Measurements from ENCODE around the gene PSAP. TPM values are rescaled to one million over a fixed set of nuclear protein-coding genes. Genes with fewer than 3 reads are reported as not detected.

PSAP gene
- total RNA-seq, 1 experiment from 2014 or later, result 648 TPM

DNA sequence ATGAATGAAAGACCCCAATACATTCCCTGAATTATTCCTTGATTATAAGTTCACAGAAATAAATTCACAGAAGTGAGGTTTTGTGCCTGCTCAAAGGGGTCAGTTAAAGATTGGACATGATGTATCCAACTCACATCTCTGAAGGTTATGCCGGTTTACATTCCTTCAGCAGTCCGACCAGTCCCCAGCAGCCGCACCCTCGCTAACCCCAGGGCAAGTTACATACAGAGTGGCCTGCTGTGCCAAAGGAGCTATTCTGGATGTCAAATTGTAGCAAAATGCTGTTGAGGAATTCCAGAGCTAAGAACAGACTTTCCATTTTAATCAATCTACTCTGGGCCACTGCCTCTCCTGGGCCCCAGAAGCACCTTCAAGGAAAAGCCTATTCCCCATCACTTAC lies 20.3 kb downstream of the PSAP start:
- DNase-seq (ENCODE audit: extremely low read depth, low read depth), result no peak

- DNase-seq (ENCODE audit: extremely low read depth, low read depth), result no peak
These were observed 21.2 kb downstream of the PSAP start for GRCh38 chr10:71829896-71830295.

DNA sequence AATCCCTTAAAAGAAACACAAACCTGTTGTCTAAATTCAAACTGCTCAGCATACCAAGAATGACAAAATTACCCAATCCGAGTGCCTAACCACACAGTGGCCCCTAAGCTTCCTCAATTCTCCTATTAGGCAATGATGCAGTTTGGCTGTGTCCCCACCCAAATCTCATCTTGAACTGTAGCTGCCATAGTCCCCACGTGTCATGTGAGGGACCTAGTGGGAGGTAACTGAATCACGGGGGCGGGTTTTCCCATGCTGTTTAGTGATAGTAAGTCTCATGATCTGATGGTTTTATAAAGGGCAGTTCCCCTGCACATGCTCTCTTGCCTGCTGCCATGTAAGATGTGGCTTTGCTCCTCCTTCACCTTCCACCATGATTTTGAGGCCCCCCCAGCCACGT lies 21.9 kb downstream of the PSAP start:
- no peak for DNase-seq (ENCODE audit: extremely low read depth, low read depth)

GRCh38 chr10:71828702-71829101 lies 22.3 kb downstream of the PSAP start:
- no peak for DNase-seq (ENCODE audit: extremely low read depth, low read depth)

GRCh38 chr10:71827852-71828251 lies 23.2 kb downstream of the PSAP start:
- DNase-seq (ENCODE audit: extremely low read depth, low read depth), result no peak

DNA sequence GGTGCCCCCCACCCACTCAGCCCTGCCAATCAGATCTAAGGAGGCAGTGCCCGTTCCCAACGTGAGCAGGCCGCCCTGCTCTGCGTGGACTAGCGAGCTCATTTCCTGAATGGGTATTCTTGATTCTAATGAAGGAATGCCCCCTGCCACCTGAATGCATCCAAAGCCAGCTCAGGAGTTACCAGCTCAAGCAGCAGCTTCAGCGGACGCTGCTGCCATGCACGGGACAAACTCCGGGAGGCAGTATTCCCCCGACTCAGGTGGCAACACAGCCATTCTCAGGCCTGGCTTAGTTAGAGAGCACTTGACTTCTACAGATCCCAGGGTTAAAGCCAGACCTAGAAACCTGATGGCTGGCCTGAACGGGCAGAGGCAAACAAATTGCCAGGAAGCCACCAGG lies 25.8 kb downstream of the PSAP start:
- no peak for DNase-seq (ENCODE audit: extremely low read depth, low read depth)

GRCh38 chr10:71824333-71824732 lies 26.7 kb downstream of the PSAP start:
- DNase-seq (ENCODE audit: extremely low read depth, low read depth), result no peak

GRCh38 chr10:71823356-71823755 lies 27.7 kb downstream of the PSAP start:
- no peak for DNase-seq (ENCODE audit: extremely low read depth, low read depth)

DNA sequence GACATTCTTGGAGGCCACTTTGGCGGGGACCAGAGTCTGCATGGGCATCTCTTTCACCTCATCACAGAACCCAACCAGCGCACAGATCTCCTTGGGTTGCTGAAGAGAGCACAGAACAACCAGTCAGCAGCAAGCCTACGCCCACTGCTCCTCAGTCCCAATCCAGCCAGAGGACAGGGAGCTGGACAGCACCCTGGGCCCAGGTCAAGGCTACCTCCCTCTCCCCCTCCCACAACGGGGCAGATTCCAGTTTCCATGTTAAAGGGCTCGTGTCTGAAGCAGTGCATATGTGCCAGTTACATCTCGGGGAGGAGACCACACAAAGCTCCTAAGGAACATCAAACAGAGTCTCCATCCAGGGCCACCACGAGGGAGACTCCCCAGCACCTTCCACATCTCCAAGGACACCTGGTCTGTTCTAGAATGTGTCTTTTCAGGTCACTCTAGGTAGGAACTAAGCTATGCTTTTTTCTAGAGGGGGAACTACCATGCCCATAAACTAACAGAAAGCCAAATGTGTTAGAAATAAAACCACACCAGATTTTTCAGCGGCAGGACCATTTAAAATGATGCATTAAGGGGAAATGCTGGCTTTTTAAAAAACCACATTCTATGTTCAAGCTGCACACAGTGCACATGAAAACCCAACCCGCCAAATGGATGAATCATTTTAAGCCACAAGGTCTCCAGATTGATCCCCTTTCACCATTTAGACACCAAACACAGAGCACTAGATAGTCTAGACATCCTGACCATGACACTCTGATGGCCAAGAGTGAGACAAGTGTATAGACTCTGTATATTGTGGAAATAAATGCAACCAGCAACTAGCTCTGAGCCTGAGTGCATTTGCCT lies 28.9 kb downstream of the PSAP start:
- no peak for DNase-seq (ENCODE audit: extremely low read depth, low read depth)

DNA sequence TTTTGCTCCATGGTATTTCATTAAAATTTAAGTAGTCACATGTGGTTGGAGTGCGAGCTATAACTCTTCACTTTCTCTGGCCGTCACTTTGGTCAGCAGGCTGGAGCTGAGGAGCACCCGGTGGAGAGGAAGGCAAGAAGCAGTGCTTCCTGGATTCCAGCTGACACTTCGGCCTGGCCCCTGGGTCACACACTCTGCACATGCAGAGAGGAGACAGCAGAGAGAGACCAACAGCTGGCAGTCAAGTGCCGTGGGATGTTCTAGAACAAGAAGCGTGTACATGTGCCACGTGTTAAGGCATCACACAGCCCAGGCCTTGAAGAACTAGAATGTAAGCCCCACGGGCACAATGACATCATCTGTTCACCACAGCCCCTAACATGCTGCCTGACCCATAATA lies 30.1 kb downstream of the PSAP start:
- no peak for DNase-seq (ENCODE audit: extremely low read depth, low read depth)

- DNase-seq (ENCODE audit: extremely low read depth, low read depth), result no peak
These were observed 31.1 kb downstream of the PSAP start for GRCh38 chr10:71819985-71820384.

DNA sequence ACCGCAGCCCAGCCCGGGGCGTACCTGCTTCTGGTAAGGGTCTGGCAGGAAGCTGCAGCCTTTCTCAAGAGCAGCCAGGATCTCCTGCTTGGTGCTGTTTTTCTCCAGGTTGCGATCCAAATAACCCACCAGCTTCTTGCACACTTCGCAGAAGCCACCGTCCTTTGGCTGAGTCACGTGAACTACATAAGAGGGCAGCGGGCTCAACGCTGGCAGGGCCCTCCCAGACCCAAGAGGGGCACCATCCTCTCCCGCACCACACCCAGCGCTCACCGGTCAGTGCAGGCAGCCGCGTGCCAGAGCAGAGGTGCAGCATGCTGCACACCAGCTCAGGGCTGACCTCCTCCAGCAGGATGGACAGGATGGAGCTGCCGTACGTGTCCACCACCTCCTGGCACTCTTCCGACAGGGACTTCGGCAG lies 31.6 kb downstream of the PSAP start:
- no peak for DNase-seq (ENCODE audit: extremely low read depth, low read depth)

- DNase-seq (ENCODE audit: extremely low read depth, low read depth), result no peak
These were observed 32.3 kb downstream of the PSAP start for GRCh38 chr10:71818674-71819260.

- DNase-seq (ENCODE audit: extremely low read depth, low read depth), result no peak
These were observed 33.0 kb downstream of the PSAP start for GRCh38 chr10:71817831-71818655.

- no peak for DNase-seq (ENCODE audit: extremely low read depth, low read depth)
These were observed 34.0 kb downstream of the PSAP start for GRCh38 chr10:71816936-71817618.

GRCh38 chr10:71816421-71816851 lies 34.6 kb downstream of the PSAP start:
- no peak for DNase-seq (ENCODE audit: extremely low read depth, low read depth)

- no peak for DNase-seq (ENCODE audit: extremely low read depth, low read depth)
These were observed 35.4 kb downstream of the PSAP start for GRCh38 chr10:71815515-71816130.

DNA sequence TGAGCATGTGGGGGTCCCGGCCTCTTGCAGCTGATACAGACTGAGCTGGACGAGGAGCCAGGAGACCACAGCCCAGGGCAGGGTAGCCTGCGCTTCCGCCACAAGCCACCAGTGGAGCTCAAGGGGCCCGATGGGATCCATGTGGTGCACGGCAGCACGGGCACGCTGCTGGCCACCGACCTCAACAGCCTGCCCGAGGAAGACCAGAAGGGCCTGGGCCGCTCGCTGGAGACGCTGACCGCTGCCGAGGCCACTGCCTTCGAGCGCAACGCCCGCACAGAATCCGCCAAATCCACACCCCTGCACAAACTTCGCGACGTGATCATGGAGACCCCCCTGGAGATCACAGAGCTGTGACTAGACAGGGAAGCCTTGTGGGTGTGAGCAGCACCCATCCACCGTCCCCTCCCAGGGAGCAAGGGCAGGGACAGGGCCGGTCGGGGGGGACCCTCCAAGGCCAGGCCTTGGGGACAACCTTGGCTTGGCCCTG lies 36.1 kb downstream of the PSAP start:
- DNase-seq (ENCODE audit: extremely low read depth, low read depth), result no peak

- DNase-seq (ENCODE audit: extremely low read depth, low read depth), result no peak
These were observed 38.0 kb downstream of the PSAP start for GRCh38 chr10:71812913-71813590.

Measured in NCI-H460 (cell line).